HepG2 (cell line): ENCODE results near the gene SLC35B4. TPM values are rescaled to one million over a fixed set of nuclear protein-coding genes. Genes with fewer than 3 reads are reported as not detected.

Source experiments
- AHR ChIP-seq: IDR thresholded peaks from 2 replicates; pipeline ENCODE4 v1.6.1; 2018; ENCODE audit warnings: missing genetic modification reagents, missing compliant biosample characterization
- AKAP8 ChIP-seq: sonication (generic); formaldehyde crosslinking; IDR thresholded peaks from 2 replicates; pipeline ENCODE4 v1.5.1; 2020; ENCODE audit warnings: mild to moderate bottlenecking, missing genetic modification reagents
- CSRNP1 ChIP-seq: sonication (generic); formaldehyde crosslinking; IDR thresholded peaks from 2 replicates; pipeline ENCODE4 v1.8.1; 2023; ENCODE audit warnings: mild to moderate bottlenecking, missing genetic modification reagents
- DZIP1 ChIP-seq: sonication (generic); formaldehyde crosslinking; IDR thresholded peaks from 2 replicates; pipeline ENCODE4 v1.5.0; 2020; ENCODE audit warnings: mild to moderate bottlenecking, missing genetic modification reagents
- FOXJ3 ChIP-seq: sonication (generic); formaldehyde crosslinking; IDR thresholded peaks from 2 replicates; pipeline ENCODE4 v1.4.0; 2020; ENCODE audit warnings: missing genetic modification reagents, mild to moderate bottlenecking, borderline replicate concordance
- MXD1 ChIP-seq: sonication (generic); formaldehyde crosslinking; IDR thresholded peaks from 2 replicates; pipeline ENCODE4 v1.4.0; 2020; ENCODE audit warnings: mild to moderate bottlenecking, missing genetic modification reagents
- ONECUT2 ChIP-seq: sonication (generic); formaldehyde crosslinking; IDR thresholded peaks from 2 replicates; pipeline ENCODE4 v1.4.0; 2020; ENCODE audit warnings: missing genetic modification reagents
- POLR2A ChIP-seq, 2 experiments: IDR thresholded peaks; 2 replicates each; pipeline ENCODE4 v1.6.1; 2011; ENCODE audit warnings: low read depth in 2 of 2, low read length in 2 of 2, mild to moderate bottlenecking in 1 of 2, moderate library complexity in 1 of 2; ENCODE audit not compliant: insufficient read depth in 1 of 2
- PRDM10 ChIP-seq: sonication (generic); formaldehyde crosslinking; IDR thresholded peaks from 2 replicates; pipeline ENCODE4 v1.4.0; 2020; ENCODE audit warnings: low read depth, missing genetic modification reagents
- RCOR2 ChIP-seq: IDR thresholded peaks from 2 replicates; pipeline ENCODE4 v1.6.1; 2016; ENCODE audit warnings: missing biosample characterization, missing genetic modification reagents
- TOE1 ChIP-seq: sonication (generic); formaldehyde crosslinking; IDR thresholded peaks from 2 replicates; pipeline ENCODE4 v1.4.0; 2020; ENCODE audit warnings: mild to moderate bottlenecking, missing genetic modification reagents
- ZC3H4 ChIP-seq: sonication (generic); formaldehyde crosslinking; IDR thresholded peaks from 2 replicates; pipeline ENCODE4 v1.4.0; 2020; ENCODE audit warnings: missing genetic modification reagents, borderline replicate concordance
- ZFP62 ChIP-seq: sonication (generic); formaldehyde crosslinking; IDR thresholded peaks from 2 replicates; pipeline ENCODE4 v1.4.0; 2020; ENCODE audit warnings: missing genetic modification reagents
- ZNF430 ChIP-seq: sonication (generic); formaldehyde crosslinking; IDR thresholded peaks from 2 replicates; pipeline ENCODE4 v1.9.0; 2021; ENCODE audit warnings: mild to moderate bottlenecking, missing genetic modification reagents
- ZNF468 ChIP-seq: sonication (generic); formaldehyde crosslinking; IDR thresholded peaks from 2 replicates; pipeline ENCODE4 v1.8.0; 2022; ENCODE audit warnings: mild to moderate bottlenecking, moderate library complexity, missing genetic modification reagents
- ZNF512 ChIP-seq: sonication (generic); formaldehyde crosslinking; IDR thresholded peaks from 2 replicates; pipeline ENCODE4 v1.4.0; 2020; ENCODE audit warnings: mild to moderate bottlenecking, missing genetic modification reagents
- ZSCAN9 ChIP-seq: IDR thresholded peaks from 2 replicates; pipeline ENCODE4 v1.6.1; 2016; ENCODE audit warnings: borderline replicate concordance
- ZUFSP ChIP-seq: sonication (generic); formaldehyde crosslinking; IDR thresholded peaks from 2 replicates; pipeline ENCODE4 v1.9.0; 2021; ENCODE audit warnings: missing genetic modification reagents, mild to moderate bottlenecking, borderline replicate concordance
- polyA plus RNA-seq, 8 experiments: library from polyadenylated mRNA; depleted of rRNA in 3 of 8; stranded (reverse) in 7 of 8; unstranded in 1 of 8; fragments of >200 nt; fragmentation: Illumina TruSeq in 4 of 8; extraction: Trizol in 4 of 8; gene quantifications; 2 replicates each; pipeline versions ENCODE4 v1.2.1 to v1.2.3, GENCODE V29; 2011 to 2016; ENCODE audit warnings: low read depth in 4 of 8, missing spikeins in 1 of 8, mixed read lengths in 1 of 8; ENCODE audit not compliant: insufficient read depth in 1 of 8
- total RNA-seq, 5 experiments: library from RNA; depleted of rRNA; stranded (reverse); fragments of >200 nt; fragmentation: Illumina TruSeq; extraction: Trizol; gene quantifications; 2 replicates each; pipeline ENCODE4 v1.2.3, GENCODE V29; 2016; ENCODE audit warnings: low read depth in 1 of 5

Gene SLC35B4
- total and polyA plus RNA-seq, 2 of the 13 experiments (the other 11 are each of a cell fraction or from before 2014, with no cell fraction given) = 17.1 to 17.8 TPM

- TF ChIP-seq CSRNP1 (CRISPR knock-in tag) = no peak
- TF ChIP-seq ZC3H4 (CRISPR knock-in tag) = no peak
- no peak for TF ChIP-seq ZNF468
- no peak for TF ChIP-seq ZNF430
- no peak for TF ChIP-seq ZUFSP (CRISPR knock-in tag)
- no peak for TF ChIP-seq TOE1 (CRISPR knock-in tag)
- no peak for TF ChIP-seq MXD1
- no peak for TF ChIP-seq AHR (CRISPR knock-in tag)
- TF ChIP-seq ONECUT2 (CRISPR knock-in tag) = no peak
- TF ChIP-seq DZIP1 (CRISPR knock-in tag) = no peak
- 0 out of 2 replicates have a peak, but pooled peaks have one; percentile 63 for TF ChIP-seq ZSCAN9 (CRISPR knock-in tag)
- no peak for TF ChIP-seq ZNF512
- peak; percentile 70; the same call in 1 of the 2 replicates for TF ChIP-seq RCOR2 (CRISPR knock-in tag)
- no peak for TF ChIP-seq AKAP8 (CRISPR knock-in tag)
- TF ChIP-seq FOXJ3 = no peak
- TF ChIP-seq PRDM10 = no peak
- TF ChIP-seq POLR2A (IDR thresholded peaks at IDR 0.05; ENCODE audit: insufficient read depth in 1 of 2, low read depth in 2 of 2, low read length in 2 of 2) = no peak
- no peak for TF ChIP-seq ZFP62 (CRISPR knock-in tag)
These were observed 49.8 kb upstream of the SLC35B4 start (continued) for GRCh38 chr7:134366481-134366880.
